K562 (cell line): ENCODE measurements around the gene ZNF618. TPM values are rescaled to one million over a fixed set of nuclear protein-coding genes. Genes with fewer than 3 reads are reported as not detected.

Experiments used
- DPF2 ChIP-seq: fragments of 450-650 bp; IDR thresholded peaks from 2 replicates; pipeline ENCODE4 v1.6.1; 2016
- ESRRA ChIP-seq: fragments of 450-650 bp; IDR thresholded peaks from 2 replicates; pipeline ENCODE4 v1.6.1; 2014; ENCODE audit warnings: low read depth, mild to moderate bottlenecking, moderate library complexity, borderline replicate concordance
- MEF2A ChIP-seq: IDR thresholded peaks from 2 replicates; pipeline ENCODE4 v1.6.1; 2011; ENCODE audit warnings: low read depth, mild to moderate bottlenecking, low read length, moderate library complexity; ENCODE audit not compliant: control insufficient read depth
- POLR2B ChIP-seq: fragments of 450-650 bp; IDR thresholded peaks from 2 replicates; pipeline ENCODE4 v1.6.1; 2018; ENCODE audit warnings: low read depth; ENCODE audit not compliant: partially characterized antibody
- PRMT5 ChIP-seq: sonication (generic); formaldehyde crosslinking; IDR thresholded peaks from 2 replicates; pipeline ENCODE4 v1.5.0; 2020; ENCODE audit warnings: missing genetic modification reagents
- RHOXF2B ChIP-seq: fragments of 250-450 bp; sonication (Bioruptor Pico); conservative IDR thresholded peaks from 2 replicates; pipeline ENCODE4 v1.5.1; 2021
- TBP ChIP-seq: optimal IDR thresholded peaks from 2 replicates; pipeline ENCODE3; 2011; ENCODE audit warnings: low read depth, low read length, improper control_type of control experiment
- TEAD2 ChIP-seq: fragments of 450-650 bp; IDR thresholded peaks from 2 replicates; pipeline ENCODE4 v1.6.1; 2016; ENCODE audit warnings: missing genetic modification characterization, control low read depth, missing compliant biosample characterization
- XRCC5 ChIP-seq: fragments of 200-400 bp; formaldehyde crosslinking; IDR thresholded peaks from 2 replicates; pipeline ENCODE4 v1.6.1; 2017; ENCODE audit warnings: low read depth, mild to moderate bottlenecking, low read length
- ZNF274 ChIP-seq: IDR thresholded peaks from 2 replicates; pipeline ENCODE4 v1.6.1; 2011; ENCODE audit warnings: low read depth, mild to moderate bottlenecking, low read length, moderate library complexity, borderline replicate concordance
- ZNF384 ChIP-seq: IDR thresholded peaks from 2 replicates; pipeline ENCODE4 v1.6.1; 2012; ENCODE audit warnings: low read depth, low read length, improper control_type of control experiment
- ZNF707 ChIP-seq: fragments of 250-450 bp; sonication (Bioruptor Pico); conservative IDR thresholded peaks from 2 replicates; pipeline ENCODE4 v1.8.0; 2022; ENCODE audit warnings: inconsistent platforms, mild to moderate bottlenecking, moderate library complexity
- polyA plus RNA-seq, 8 experiments: library from polyadenylated mRNA; depleted of rRNA in 4 of 8; stranded (reverse) in 5 of 8; unstranded in 3 of 8; fragments of >200 nt; fragmentation: Nextera tagmentation in 2 of 8; fragmentation: Illumina TruSeq in 1 of 8; extraction: Ambion mirVana in 2 of 8; extraction: Trizol in 1 of 8; gene quantifications; 2 replicates each; pipeline versions ENCODE4 v1.2.1 to v1.2.3, GENCODE V29; 2011 to 2014; ENCODE audit warnings: inconsistent platforms in 1 of 8, missing spikeins in 1 of 8
- total RNA-seq, 7 experiments: library from RNA; depleted of rRNA in 6 of 7; stranded (reverse); fragments of >200 nt in 6 of 7; fragmentation: Illumina TruSeq in 2 of 7; extraction: Trizol in 2 of 7; gene quantifications; 2 replicates each; pipeline versions ENCODE4 v1.2.1 to v1.2.3, GENCODE V29; 2011 to 2021; ENCODE audit warnings: low replicate concordance in 1 of 7
- TF ChIP-seq, protein P1 (sequence below): fragments of 250-450 bp; sonication (Bioruptor Pico); IDR thresholded peaks from 2 replicates; pipeline ENCODE4 v1.5.0; 2021; ENCODE audit warnings: mild to moderate bottlenecking, borderline replicate concordance
- TF ChIP-seq, protein P2 (sequence below), 2 experiments: fragments of 450-650 bp in 1 of 2; sonication (generic) in 1 of 2; formaldehyde crosslinking in 1 of 2; IDR thresholded peaks in 1 of 2; conservative IDR thresholded peaks in 1 of 2; 2 replicates each; pipeline versions ENCODE4 v1.6.1 to v1.8.1; 2016 to 2023; ENCODE audit warnings: mild to moderate bottlenecking in 2 of 2, moderate library complexity in 2 of 2, inconsistent platforms in 1 of 2, missing genetic modification reagents in 1 of 2
- TF ChIP-seq, protein P3 (sequence below), 2 experiments: fragments of 450-650 bp in 1 of 2; sonication (generic) in 1 of 2; formaldehyde crosslinking in 1 of 2; IDR thresholded peaks; 2 replicates each; pipeline versions ENCODE4 v1.7.1 to v1.9.0; 2016 to 2022; ENCODE audit warnings: inconsistent platforms in 1 of 2, mild to moderate bottlenecking in 1 of 2, missing genetic modification reagents in 1 of 2

Gene ZNF618
- total and polyA plus RNA-seq, 9 of the 15 experiments (the other 6 are each of a cell fraction or from before 2014, with no cell fraction given): 0.08 to 13.7 (median 3.4) TPM

DNA sequence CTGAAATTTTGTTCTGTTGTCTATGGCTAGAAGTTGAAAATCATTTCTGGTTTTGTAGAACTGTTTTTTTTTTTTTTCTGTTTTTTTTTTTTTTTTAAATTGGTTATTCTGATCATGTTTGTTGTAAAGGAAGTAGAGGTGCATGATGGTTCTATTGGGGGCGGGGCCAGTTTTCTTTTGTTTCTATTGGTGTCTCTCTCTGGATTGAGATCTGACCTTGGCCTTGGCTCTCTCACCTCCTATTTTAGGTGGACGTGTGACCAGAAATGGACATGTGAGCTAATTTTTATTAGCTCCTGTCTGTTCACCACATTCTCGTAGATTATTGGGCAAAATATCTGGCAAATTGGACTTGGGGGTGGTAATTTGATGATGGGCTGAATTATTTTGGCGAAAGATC is 3.2 kb downstream of the ZNF618 start (continued):
- TF ChIP-seq, protein P1, sequence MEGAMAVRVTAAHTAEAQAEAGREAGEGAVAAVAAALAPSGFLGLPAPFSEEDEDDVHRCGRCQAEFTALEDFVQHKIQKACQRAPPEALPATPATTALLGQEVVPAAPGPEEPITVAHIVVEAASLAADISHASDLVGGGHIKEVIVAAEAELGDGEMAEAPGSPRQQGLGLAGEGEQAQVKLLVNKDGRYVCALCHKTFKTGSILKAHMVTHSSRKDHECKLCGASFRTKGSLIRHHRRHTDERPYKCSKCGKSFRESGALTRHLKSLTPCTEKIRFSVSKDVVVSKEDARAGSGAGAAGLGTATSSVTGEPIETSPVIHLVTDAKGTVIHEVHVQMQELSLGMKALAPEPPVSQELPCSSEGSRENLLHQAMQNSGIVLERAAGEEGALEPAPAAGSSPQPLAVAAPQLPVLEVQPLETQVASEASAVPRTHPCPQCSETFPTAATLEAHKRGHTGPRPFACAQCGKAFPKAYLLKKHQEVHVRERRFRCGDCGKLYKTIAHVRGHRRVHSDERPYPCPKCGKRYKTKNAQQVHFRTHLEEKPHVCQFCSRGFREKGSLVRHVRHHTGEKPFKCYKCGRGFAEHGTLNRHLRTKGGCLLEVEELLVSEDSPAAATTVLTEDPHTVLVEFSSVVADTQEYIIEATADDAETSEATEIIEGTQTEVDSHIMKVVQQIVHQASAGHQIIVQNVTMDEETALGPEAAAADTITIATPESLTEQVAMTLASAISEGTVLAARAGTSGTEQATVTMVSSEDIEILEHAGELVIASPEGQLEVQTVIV (CRISPR knock-in tag): no peak
- TF ChIP-seq ESRRA (peak; percentile 85), ZNF274 (no peak), XRCC5 (no peak), ZNF707 (CRISPR knock-in tag) (no peak), MEF2A (peak; percentile 73), DPF2 (no peak), TBP (peak; percentile 10), ZNF384 (peak; percentile 85), PRMT5 (CRISPR knock-in tag) (no peak), TEAD2 (no peak), POLR2B (peak; percentile 40), RHOXF2B (CRISPR knock-in tag) (no peak)
- TF ChIP-seq, protein P2, sequence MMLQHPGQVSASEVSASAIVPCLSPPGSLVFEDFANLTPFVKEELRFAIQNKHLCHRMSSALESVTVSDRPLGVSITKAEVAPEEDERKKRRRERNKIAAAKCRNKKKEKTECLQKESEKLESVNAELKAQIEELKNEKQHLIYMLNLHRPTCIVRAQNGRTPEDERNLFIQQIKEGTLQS (IDR thresholded peaks at IDR 0.05): no peak
- TF ChIP-seq, protein P2 (CRISPR knock-in tag; conservative IDR thresholded peaks at IDR 0.05): no peak
- TF ChIP-seq, protein P3, sequence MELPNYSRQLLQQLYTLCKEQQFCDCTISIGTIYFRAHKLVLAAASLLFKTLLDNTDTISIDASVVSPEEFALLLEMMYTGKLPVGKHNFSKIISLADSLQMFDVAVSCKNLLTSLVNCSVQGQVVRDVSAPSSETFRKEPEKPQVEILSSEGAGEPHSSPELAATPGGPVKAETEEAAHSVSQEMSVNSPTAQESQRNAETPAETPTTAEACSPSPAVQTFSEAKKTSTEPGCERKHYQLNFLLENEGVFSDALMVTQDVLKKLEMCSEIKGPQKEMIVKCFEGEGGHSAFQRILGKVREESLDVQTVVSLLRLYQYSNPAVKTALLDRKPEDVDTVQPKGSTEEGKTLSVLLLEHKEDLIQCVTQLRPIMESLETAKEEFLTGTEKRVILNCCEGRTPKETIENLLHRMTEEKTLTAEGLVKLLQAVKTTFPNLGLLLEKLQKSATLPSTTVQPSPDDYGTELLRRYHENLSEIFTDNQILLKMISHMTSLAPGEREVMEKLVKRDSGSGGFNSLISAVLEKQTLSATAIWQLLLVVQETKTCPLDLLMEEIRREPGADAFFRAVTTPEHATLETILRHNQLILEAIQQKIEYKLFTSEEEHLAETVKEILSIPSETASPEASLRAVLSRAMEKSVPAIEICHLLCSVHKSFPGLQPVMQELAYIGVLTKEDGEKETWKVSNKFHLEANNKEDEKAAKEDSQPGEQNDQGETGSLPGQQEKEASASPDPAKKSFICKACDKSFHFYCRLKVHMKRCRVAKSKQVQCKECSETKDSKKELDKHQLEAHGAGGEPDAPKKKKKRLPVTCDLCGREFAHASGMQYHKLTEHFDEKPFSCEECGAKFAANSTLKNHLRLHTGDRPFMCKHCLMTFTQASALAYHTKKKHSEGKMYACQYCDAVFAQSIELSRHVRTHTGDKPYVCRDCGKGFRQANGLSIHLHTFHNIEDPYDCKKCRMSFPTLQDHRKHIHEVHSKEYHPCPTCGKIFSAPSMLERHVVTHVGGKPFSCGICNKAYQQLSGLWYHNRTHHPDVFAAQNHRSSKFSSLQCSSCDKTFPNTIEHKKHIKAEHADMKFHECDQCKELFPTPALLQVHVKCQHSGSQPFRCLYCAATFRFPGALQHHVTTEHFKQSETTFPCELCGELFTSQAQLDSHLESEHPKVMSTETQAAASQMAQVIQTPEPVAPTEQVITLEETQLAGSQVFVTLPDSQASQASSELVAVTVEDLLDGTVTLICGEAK (IDR thresholded peaks at IDR 0.05): peak; percentile 63
- TF ChIP-seq, protein P3 (CRISPR knock-in tag; IDR thresholded peaks at IDR 0.05): no peak
